Stimulated activated CD4-positive, alpha-beta T cell treated with anti-CD3 and anti-CD28 coated beads, Interleukin-2, amount 100 ng/mL, for 4 hours (primary cell): ENCODE data around the gene LRRC38.
"Not testable (repeated sequence)": the region's sequence is repeated elsewhere in the genome, so short reads cannot be mapped to it uniquely, and the experiment has no call there.

Experiments
- DNase-seq: peaks from one replicate; pipeline ENCODE4 v3.0.0-alpha.2; 2020; ENCODE audit warnings: low read depth

LRRC38 gene

GRCh38 chr1:13465515-13465914 is 48.3 kb downstream of the LRRC38 start:
- DNase-seq = no peak

GRCh38 chr1:13462682-13463081 is 51.1 kb downstream of the LRRC38 start:
- DNase-seq = no peak

GRCh38 chr1:13461977-13462376 is 51.8 kb downstream of the LRRC38 start:
- no peak for DNase-seq

- no peak for DNase-seq
Observed at GRCh38 chr1:13456904-13457532, 56.8 kb downstream of the LRRC38 start.

GRCh38 chr1:13451399-13451965 is 62.3 kb downstream of the LRRC38 start:
- no peak for DNase-seq

GRCh38 chr1:13450204-13450603 is 63.6 kb downstream of the LRRC38 start:
- no peak for DNase-seq

GRCh38 chr1:13443335-13443979 is 70.3 kb downstream of the LRRC38 start:
- DNase-seq = no peak

GRCh38 chr1:13439104-13439783 is 74.6 kb downstream of the LRRC38 start:
- DNase-seq = not testable (repeated sequence)

GRCh38 chr1:13435458-13435857 is 78.3 kb downstream of the LRRC38 start:
- no peak for DNase-seq

- not testable (repeated sequence) for DNase-seq
Observed at GRCh38 chr1:13433694-13434358, 80.0 kb downstream of the LRRC38 start.

- no peak for DNase-seq
Observed at GRCh38 chr1:13432251-13432650, 81.6 kb downstream of the LRRC38 start.

- no peak for DNase-seq
Observed at GRCh38 chr1:13430495-13430894, 83.3 kb downstream of the LRRC38 start.
